ENCODE measurements around the gene PPP1R13B.
A peak's percentile ranks its signal among the peaks of the same experiment; 100 is the strongest.

PPP1R13B gene

DNA sequence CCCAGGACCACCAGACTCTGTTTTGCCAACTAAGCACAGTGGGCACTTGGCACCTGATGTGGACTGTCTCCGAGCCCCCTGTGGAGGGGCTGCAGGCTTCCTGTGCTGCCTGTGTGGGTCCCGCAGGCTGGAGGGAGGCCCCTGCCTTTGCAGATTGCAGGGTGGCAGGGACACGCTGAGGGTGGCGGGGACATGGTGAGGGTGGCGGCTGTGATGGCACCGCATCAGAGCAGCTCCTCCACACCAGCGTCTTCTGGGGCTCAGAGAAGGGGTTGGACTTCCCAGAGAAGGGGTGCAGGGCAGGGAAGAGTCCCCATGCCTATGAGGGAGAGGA is 123.7 kb downstream of the PPP1R13B start:
- no peak for DNase-seq (ENCODE audit: low read depth in 2 of 2)
- no peak overlapping the region for H3K4me3 ChIP-seq (replicated peaks in 1 of 2; ENCODE audit: low read depth in 2 of 2, low read length in 2 of 2)
- TF ChIP-seq, protein P1, sequence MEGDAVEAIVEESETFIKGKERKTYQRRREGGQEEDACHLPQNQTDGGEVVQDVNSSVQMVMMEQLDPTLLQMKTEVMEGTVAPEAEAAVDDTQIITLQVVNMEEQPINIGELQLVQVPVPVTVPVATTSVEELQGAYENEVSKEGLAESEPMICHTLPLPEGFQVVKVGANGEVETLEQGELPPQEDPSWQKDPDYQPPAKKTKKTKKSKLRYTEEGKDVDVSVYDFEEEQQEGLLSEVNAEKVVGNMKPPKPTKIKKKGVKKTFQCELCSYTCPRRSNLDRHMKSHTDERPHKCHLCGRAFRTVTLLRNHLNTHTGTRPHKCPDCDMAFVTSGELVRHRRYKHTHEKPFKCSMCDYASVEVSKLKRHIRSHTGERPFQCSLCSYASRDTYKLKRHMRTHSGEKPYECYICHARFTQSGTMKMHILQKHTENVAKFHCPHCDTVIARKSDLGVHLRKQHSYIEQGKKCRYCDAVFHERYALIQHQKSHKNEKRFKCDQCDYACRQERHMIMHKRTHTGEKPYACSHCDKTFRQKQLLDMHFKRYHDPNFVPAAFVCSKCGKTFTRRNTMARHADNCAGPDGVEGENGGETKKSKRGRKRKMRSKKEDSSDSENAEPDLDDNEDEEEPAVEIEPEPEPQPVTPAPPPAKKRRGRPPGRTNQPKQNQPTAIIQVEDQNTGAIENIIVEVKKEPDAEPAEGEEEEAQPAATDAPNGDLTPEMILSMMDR (IDR thresholded peaks at IDR 0.05; ENCODE audit: low read depth, low read length), result no peak

DNA sequence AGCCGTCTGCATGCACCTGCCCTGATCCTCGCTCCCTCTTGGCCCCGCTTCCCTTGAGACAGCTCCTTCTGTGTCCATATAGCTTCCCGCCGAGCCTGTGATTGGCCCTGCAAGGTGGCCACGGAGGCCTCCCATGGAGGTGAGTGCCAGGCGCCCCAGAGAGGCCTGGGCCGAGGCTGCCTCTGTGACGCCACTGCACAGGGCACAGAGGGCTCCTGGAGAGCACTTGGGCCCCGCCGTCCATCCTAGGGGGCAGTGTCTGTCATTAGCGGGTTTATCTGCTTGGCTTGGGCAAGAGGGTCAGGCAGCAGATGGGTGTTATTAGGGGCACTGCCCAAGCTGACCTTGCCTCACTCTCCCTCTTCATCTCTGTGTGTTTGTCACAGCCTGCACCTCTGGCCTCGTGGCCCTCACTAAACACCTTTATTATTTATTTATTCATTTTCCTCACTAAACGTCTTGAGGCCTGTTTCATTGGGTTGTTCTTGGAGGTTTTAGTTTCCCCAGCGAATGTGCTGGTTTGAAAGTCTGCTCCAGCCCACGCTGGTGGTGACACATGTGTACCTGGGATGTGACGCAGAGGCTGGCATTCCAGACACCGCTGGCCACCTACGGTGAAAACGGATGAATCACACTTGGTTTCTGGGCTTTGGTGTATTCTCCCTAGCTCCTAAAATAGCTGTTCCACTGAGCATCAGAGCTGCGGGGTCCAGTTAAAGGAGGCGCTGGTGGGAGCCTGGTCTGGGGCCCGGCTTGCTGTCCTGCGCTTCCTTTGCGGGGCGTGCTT is 125.8 kb downstream of the PPP1R13B start:
- TF ChIP-seq, protein P1 (IDR thresholded peaks at IDR 0.05; ENCODE audit: low read depth, low read length), result no peak
- no peak overlapping the region for H3K4me3 ChIP-seq (replicated peaks in 1 of 2; ENCODE audit: low read depth in 2 of 2, low read length in 2 of 2)
- DNase-seq (ENCODE audit: low read depth in 2 of 2), result peak in 1 of 2 donors; percentile 63

DNA sequence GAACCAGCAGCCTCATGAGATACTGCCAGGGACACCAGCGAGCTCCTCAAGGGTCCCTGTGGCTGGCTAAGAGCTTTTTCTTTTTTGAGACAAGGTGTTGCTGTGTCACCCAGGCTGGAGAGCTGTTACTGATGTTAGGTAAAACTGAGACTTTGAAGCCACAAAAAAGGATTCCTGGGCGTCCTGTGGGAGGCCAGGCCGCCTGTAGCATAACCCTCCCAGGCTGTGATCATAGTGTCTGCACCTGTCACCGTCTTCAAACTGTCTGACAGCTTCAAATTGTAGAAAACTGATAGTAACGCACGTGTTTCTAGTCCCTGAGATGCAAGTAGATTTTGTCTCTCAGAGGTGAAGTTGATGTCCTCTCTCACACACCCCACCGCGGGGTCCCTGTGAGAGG is 127.6 kb downstream of the PPP1R13B start:
- TF ChIP-seq, protein P1 (IDR thresholded peaks at IDR 0.05; ENCODE audit: low read depth, low read length), result no peak
- no peak overlapping the region for H3K4me3 ChIP-seq (replicated peaks in 1 of 2; ENCODE audit: low read depth in 2 of 2, low read length in 2 of 2)
- DNase-seq (ENCODE audit: low read depth in 2 of 2), result no peak

DNA sequence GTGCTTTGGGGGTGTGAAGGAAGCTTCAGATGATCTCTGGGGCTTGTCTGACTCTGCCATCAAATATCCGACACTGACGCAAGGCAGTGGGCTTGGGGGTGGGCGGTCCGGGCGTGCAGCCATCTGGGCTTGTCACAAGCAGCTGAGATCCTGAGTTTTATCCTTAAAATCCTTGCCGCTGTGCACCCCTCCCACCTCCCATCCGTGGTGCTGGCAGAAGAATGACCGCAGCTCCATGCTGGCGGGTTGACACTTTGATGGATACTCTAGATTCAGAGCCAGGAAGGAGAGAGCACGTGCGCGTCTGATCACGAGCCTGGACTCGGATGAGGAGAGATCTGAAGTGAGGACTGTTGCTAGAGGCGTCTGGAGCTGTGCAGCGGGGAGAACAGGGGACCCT is 128.8 kb downstream of the PPP1R13B start:
- TF ChIP-seq, protein P1 (IDR thresholded peaks at IDR 0.05; ENCODE audit: low read depth, low read length), result no peak
- H3K4me3 ChIP-seq (replicated peaks in 1 of 2; ENCODE audit: low read depth in 2 of 2, low read length in 2 of 2), result no peak overlapping the region
- DNase-seq (ENCODE audit: low read depth in 2 of 2), result peak in 1 of 2 donors; percentile 63

DNA sequence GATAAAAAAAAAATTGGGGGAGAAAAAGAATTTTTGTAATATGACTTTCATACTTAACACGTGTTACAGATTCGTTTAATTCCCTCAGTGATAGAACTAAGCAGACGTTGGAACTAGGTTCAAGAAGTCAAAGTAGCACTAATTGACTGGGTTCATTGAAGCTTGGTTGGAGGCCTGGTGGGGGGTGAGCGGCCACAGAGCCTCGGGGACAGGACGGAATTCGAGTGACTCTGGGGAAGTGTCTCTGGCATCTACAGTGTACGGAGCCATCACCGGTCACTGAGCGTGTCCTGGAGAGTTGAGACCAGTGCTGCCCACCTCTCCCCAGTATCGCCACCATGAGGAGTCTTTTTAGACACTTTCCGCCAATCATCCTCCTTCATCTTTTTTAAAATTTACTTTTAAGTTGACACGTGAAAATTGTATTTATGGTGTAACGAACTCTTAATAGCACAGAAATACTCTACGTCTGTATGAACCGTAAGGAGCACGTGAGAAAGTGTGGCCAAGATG is 130.4 kb downstream of the PPP1R13B start:
- DNase-seq (ENCODE audit: low read depth in 2 of 2), result no peak
- peak overlapping the region; percentile 67 to 80 for H3K4me3 ChIP-seq (replicated peaks in 1 of 2; ENCODE audit: low read depth in 2 of 2, low read length in 2 of 2)
- TF ChIP-seq, protein P1 (IDR thresholded peaks at IDR 0.05; ENCODE audit: low read depth, low read length), result no peak

DNA sequence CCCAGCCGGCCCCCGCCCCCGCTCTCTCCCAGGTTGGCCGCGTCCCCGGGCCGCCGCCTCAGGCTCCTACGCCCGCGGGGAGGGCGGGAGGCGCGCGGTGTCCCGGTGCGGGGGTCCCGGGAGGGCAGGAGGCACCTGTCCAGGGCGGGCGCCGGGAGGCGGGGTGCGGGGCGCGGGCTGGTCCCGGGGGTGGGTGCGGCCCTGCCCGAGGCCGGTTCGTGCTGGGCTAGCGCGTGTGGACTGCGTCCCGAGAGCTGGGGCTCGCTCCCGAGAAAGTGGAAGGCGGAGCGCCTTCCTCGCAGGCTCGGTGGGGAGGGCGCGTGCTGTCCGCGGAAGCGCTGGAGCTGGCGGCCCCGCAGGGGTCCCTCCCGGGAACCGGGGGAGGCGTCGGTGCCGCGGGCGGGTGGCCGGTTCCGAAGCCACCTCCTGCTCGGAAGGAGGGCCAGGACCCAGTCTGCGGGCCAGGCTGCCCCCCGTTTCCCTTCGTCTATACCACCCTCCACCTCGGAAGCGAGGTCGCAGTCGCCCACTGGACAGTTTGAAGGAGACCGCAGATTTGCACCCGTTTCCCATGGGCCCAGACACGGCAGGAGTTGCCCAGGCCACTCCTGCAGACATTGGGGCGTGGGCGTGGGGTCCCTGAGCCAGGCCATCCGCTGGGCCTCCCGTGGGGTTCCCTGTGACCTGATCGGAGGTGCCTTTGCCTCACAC is 131.1 kb downstream of the PPP1R13B start:
- TF ChIP-seq, protein P1 (IDR thresholded peaks at IDR 0.05; ENCODE audit: low read depth, low read length), result no peak
- H3K4me3 ChIP-seq (replicated peaks in 1 of 2; ENCODE audit: low read depth in 2 of 2, low read length in 2 of 2), result peak overlapping the region; percentile 67 to 80
- DNase-seq (ENCODE audit: low read depth in 2 of 2), result peak in 1 of 2 donors; percentile 21
